Measurements from ENCODE around the gene RIBC1.

GRCh38 chrX:53456254-53456653 is 33.6 kb downstream of the RIBC1 start:
- TF ChIP-seq CTCF (IDR thresholded peaks at IDR 0.05): no peak
- TF ChIP-seq POLR2A (IDR thresholded peaks at IDR 0.05): no peak

All from esophagus squamous epithelium (tissue), 4 donors.